RWPE2 (cell line): ENCODE results near the gene IP6K3.

Experiments used
- ATAC-seq: fragments of 200-7000 bp; cut with Tn5 transposase; 3 replicates; pipeline ENCODE4 v1.9.1; 2021; ENCODE audit warnings: low read depth
- DNase-seq: peaks from one replicate; pipeline ENCODE4 v3.0.0-alpha.2; 2020; ENCODE audit warnings: low spot score
- H3K27ac ChIP-seq: fragments of 450-650 bp; 2 replicates; pipeline ENCODE4 v1.5.1; 2017; ENCODE audit warnings: mild to moderate bottlenecking; ENCODE audit not compliant: poor library complexity, severe bottlenecking
- H3K27me3 ChIP-seq: fragments of 250-450 bp; sonication (Bioruptor Pico); 2 replicates; pipeline ENCODE4 v1.5.1; 2021; ENCODE audit warnings: mild to moderate bottlenecking, moderate library complexity; ENCODE audit not compliant: insufficient read depth, poor library complexity, severe bottlenecking
- H3K36me3 ChIP-seq: fragments of 250-450 bp; sonication (Bioruptor Pico); 2 replicates; pipeline ENCODE4 v1.5.1; 2020; ENCODE audit warnings: low read depth, mild to moderate bottlenecking, moderate library complexity
- H3K4me1 ChIP-seq: fragments of 250-450 bp; sonication (Bioruptor Pico); 2 replicates; pipeline ENCODE4 v1.5.1; 2021; ENCODE audit warnings: mild to moderate bottlenecking, moderate library complexity; ENCODE audit not compliant: insufficient read depth, poor library complexity, severe bottlenecking
- H3K4me3 ChIP-seq: fragments of 250-450 bp; sonication (Bioruptor Pico); 2 replicates; pipeline ENCODE4 v1.5.1; 2021; ENCODE audit warnings: mild to moderate bottlenecking, moderate library complexity; ENCODE audit not compliant: severe bottlenecking
- H3K9me3 ChIP-seq: fragments of 250-450 bp; sonication (Bioruptor Pico); 2 replicates; pipeline ENCODE4 v1.5.1; 2021; ENCODE audit warnings: mild to moderate bottlenecking, moderate library complexity; ENCODE audit not compliant: severe bottlenecking
- CTCF ChIP-seq: fragments of 450-650 bp; IDR thresholded peaks from one replicate; pipeline ENCODE4 v1.5.1; 2017; ENCODE audit warnings: mild to moderate bottlenecking, moderate library complexity; ENCODE audit not compliant: poor library complexity, severe bottlenecking

The IP6K3 gene

GRCh38 chr6:33790910-33791309 is 44.2 kb upstream of the IP6K3 start:
- no peak for TF ChIP-seq CTCF
- H3K4me3 ChIP-seq = no peak overlapping the region
- no peak overlapping the region for H3K27ac ChIP-seq
- ATAC-seq (no peak), DNase-seq (no peak)
- H3K36me3 ChIP-seq = peaks cover 9% of the 10 kb centered on the region
- H3K9me3 ChIP-seq = no peaks in the 10 kb centered on the region
- peaks cover 14% of the 10 kb centered on the region for H3K4me1 ChIP-seq
- H3K27me3 ChIP-seq = no peaks in the 10 kb centered on the region

DNA sequence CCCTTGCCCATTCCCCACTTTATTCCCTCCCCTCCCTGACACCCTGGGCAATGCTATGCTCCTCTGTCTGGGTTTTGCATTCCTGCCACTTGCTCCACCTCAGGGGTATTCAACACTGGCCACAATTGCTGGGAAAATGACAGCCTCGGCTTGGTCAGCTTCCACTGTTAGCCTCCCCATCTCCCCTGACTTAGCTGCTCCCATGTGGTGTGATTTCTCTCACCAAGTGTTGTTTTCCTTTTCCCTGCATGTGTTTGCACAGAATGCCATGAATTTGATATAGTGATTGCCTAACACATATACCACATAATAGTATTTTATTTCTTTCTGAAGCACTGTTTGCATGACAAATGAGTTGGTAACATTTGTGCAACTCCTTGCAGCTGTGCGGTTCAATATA is 43.7 kb upstream of the IP6K3 start:
- DNase-seq (no peak), ATAC-seq (no peak)
- no peak overlapping the region for H3K4me3 ChIP-seq
- H3K36me3 ChIP-seq = peaks cover 14% of the 10 kb centered on the region
- H3K4me1 ChIP-seq = peaks cover 14% of the 10 kb centered on the region
- TF ChIP-seq CTCF = no peak
- H3K9me3 ChIP-seq = no peaks in the 10 kb centered on the region
- no peaks in the 10 kb centered on the region for H3K27me3 ChIP-seq
- no peak overlapping the region for H3K27ac ChIP-seq

DNA sequence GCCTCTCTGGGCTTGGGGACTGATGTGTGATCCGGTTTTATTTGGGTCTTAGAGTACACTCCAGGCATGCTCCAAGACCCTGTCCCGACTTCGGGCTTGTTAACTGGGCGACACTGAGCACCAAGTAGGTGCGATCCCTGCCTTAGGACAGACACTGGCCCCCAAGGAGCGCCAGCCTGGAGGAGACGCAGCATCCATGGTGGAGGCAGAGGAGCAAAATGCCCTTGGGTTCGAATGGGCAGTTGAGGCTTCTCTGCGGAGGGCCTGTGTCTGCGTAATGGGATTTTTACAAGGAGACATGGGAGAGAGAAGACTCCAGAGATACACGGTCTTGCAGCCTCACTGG is 42.8 kb upstream of the IP6K3 start:
- Histone ChIP-seq H3K4me1 (peaks cover 14% of the 10 kb centered on the region), H3K36me3 (peaks cover 21% of the 10 kb centered on the region), H3K27me3 (no peaks in the 10 kb centered on the region), H3K9me3 (no peaks in the 10 kb centered on the region), H3K27ac (no peak overlapping the region), H3K4me3 (peak overlapping the region; percentile 89)
- TF ChIP-seq CTCF = no peak
- no peak for DNase-seq
- no peak for ATAC-seq

GRCh38 chr6:33788694-33789549 is 42.2 kb upstream of the IP6K3 start, which contains the start of gene LEMD2:
TSS of gene LEMD2 (minus strand) at chr6:33789130. CDS start at chr6:33789116, 14 bp downstream.
- Histone ChIP-seq H3K27me3 (no peaks in the 10 kb centered on the region), H3K9me3 (no peaks in the 10 kb centered on the region), H3K27ac (peak within 1 kb of the TSS; percentile 83), H3K36me3 (peaks cover 24% of the 10 kb centered on the region), H3K4me1 (peaks cover 14% of the 10 kb centered on the region), H3K4me3 (peak within 1 kb of the TSS; percentile 89)
- no peak for DNase-seq
- no peak for TF ChIP-seq CTCF
- ATAC-seq = peak; percentile 88

GRCh38 chr6:33787954-33788693 is 41.4 kb upstream of the IP6K3 start:
- H3K27ac ChIP-seq = peak overlapping the region; percentile 83
- peak overlapping the region; percentile 89 for H3K4me3 ChIP-seq
- peaks cover 14% of the 10 kb centered on the region for H3K4me1 ChIP-seq
- no peaks in the 10 kb centered on the region for H3K27me3 ChIP-seq
- TF ChIP-seq CTCF = no peak
- H3K9me3 ChIP-seq = no peaks in the 10 kb centered on the region
- peak; percentile 72 for ATAC-seq
- peaks cover 31% of the 10 kb centered on the region for H3K36me3 ChIP-seq
- DNase-seq = no peak
